CD4-positive, alpha-beta memory T cell (primary cell): ENCODE measurements around the gene HMGCL. TPM values are rescaled to one million over a fixed set of nuclear protein-coding genes. Genes with fewer than 3 reads are reported as not detected.

ENCODE experiments used
- CTCF ChIA-PET: fragments of 350-600 bp; sonication (Branson Sonifier 250); formaldehyde crosslinking; loops from one replicate; lab custom pipeline; 2021; ENCODE audit warnings: inconsistent platforms; ENCODE audit not compliant: partially characterized antibody; lab: Charles Lee
- POLR2A ChIA-PET: fragments of 350-600 bp; sonication (Branson Sonifier 250); formaldehyde crosslinking; loops from one replicate; lab custom pipeline; 2021; ENCODE audit not compliant: partially characterized antibody; lab: Charles Lee
- DNase-seq, 5 donors: peaks; one replicate each; pipeline versions ENCODE4 v3.0.0 to v3.0.0-alpha.2; 2020 to 2022; ENCODE audit warnings: mixed read lengths in 1 of 5
- H3K27ac ChIP-seq: one replicate; pipeline ENCODE4 v1.7.0; 2013; ENCODE audit warnings: low read depth, low read length
- H3K27me3 ChIP-seq: 2 replicates; pipeline ENCODE4 v1.7.0; 2013; ENCODE audit warnings: mild to moderate bottlenecking, low read length, moderate library complexity; ENCODE audit not compliant: insufficient read depth
- H3K36me3 ChIP-seq: 2 replicates; pipeline ENCODE4 v1.7.0; 2013; ENCODE audit warnings: mild to moderate bottlenecking, low read length, moderate library complexity; ENCODE audit not compliant: insufficient read depth
- H3K4me1 ChIP-seq: 2 replicates; pipeline ENCODE4 v1.7.0; 2013; ENCODE audit warnings: mild to moderate bottlenecking, low read length, moderate library complexity; ENCODE audit not compliant: insufficient read depth
- H3K4me3 ChIP-seq, 2 donors: one replicate each; pipeline ENCODE4 v1.7.0; 2013; ENCODE audit warnings: low read length in 2 of 2, mild to moderate bottlenecking in 1 of 2
- H3K9me3 ChIP-seq, 2 donors: one replicate each; pipeline ENCODE4 v1.7.0; 2013; ENCODE audit warnings: low read length in 2 of 2, control low read depth in 1 of 2; ENCODE audit not compliant: control insufficient read depth in 1 of 2
- H3K27ac Mint-ChIP-seq, 7 donors: one replicate each; pipeline ENCODE4 v1.8.0; 2020 to 2021; ENCODE audit warnings: mixed read lengths in 7 of 7, mild to moderate bottlenecking in 6 of 7, inconsistent platforms in 3 of 7, moderate library complexity in 3 of 7
- H3K27me3 Mint-ChIP-seq, 2 donors: one replicate each; pipeline ENCODE4 v1.8.0; 2020 to 2021; ENCODE audit warnings: mixed read lengths in 2 of 2
- H3K36me3 Mint-ChIP-seq, 2 donors: one replicate each; pipeline ENCODE4 v1.8.0; 2020 to 2021; ENCODE audit warnings: mixed read lengths in 2 of 2, inconsistent platforms in 1 of 2, mild to moderate bottlenecking in 1 of 2
- H3K4me1 Mint-ChIP-seq, 4 donors: one replicate each; pipeline ENCODE4 v1.8.0; 2020 to 2021; ENCODE audit warnings: mixed read lengths in 4 of 4, mild to moderate bottlenecking in 1 of 4
- H3K4me3 Mint-ChIP-seq, 8 donors: one replicate each; pipeline ENCODE4 v1.8.0; 2020 to 2021; ENCODE audit warnings: mixed read lengths in 8 of 8, mild to moderate bottlenecking in 7 of 8, moderate library complexity in 6 of 8, inconsistent platforms in 3 of 8
- H3K9me3 Mint-ChIP-seq, 8 donors: one replicate each; pipeline ENCODE4 v1.8.0; 2020 to 2021; ENCODE audit warnings: mixed read lengths in 8 of 8, mild to moderate bottlenecking in 5 of 8, inconsistent platforms in 3 of 8, moderate library complexity in 1 of 8
- intact Hi-C: fragments of 100-400 bp; cut with micrococcal nuclease; formaldehyde crosslinking; loops from one replicate; pipeline ENCODE4 v1.15.1; 2023
- polyA plus RNA-seq, 2 donors: library from polyadenylated mRNA; unstranded; fragments of 300-500 nt; fragmentation: Illumina TruSeq; gene quantifications; one replicate each; pipeline ENCODE4 v1.2.3, GENCODE V29; 2021
- total RNA-seq, 2 experiments: library from RNA; stranded (reverse); gene quantifications; one replicate each; pipeline ENCODE4 v1.2.3, GENCODE V29; 2021

The HMGCL gene
- total and polyA plus RNA-seq, 4 experiments from 2014 or later: 27.8 to 38.5 (median 34.3) TPM

DNA sequence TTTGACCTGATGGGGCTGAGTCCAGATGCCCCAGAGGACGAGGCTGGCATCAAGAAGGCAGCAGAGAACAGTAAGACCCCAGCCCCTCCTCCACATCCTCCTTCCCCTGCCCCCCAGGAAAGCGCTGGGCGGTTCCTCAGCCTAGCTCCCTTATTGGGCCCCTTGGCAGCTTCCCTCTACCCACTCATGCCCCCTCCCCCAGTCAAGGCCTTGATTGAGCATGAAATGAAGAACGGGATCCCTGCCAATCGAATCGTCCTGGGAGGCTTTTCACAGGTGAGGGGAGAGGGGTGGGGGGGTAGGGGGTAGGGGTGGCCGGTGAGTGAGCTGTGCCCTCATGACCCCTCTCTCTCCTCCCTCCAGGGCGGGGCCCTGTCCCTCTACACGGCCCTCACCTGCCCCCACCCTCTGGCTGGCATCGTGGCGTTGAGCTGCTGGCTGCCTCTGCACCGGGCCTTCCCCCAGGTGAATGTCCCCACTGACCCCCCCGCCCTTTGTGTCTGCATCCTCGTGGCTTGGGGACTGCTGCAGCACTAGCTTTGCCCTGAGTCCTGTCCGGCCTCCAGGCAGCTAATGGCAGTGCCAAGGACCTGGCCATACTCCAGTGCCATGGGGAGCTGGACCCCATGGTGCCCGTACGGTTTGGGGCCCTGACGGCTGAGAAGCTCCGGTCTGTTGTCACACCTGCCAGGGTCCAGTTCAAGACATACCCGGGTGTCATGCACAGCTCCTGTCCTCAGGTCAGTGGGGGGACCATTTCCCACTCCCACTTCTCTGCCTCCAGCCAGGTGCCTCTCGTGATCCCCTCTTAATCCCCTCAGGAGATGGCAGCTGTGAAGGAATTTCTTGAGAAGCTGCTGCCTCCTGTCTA lies 31.1 kb downstream of the HMGCL start:
- Mint-ChIP-seq H3K27ac (peak overlapping the region in 4 of 7 donors; percentile 12 to 68 (median 50)), H3K27me3 (no peaks in the 10 kb centered on the region), H3K36me3 (peaks cover 4 to 27% of the 10 kb centered on the region in 2 donors), H3K9me3 (peaks cover 0 to 3% (median 0%) of the 10 kb centered on the region in 8 donors), H3K4me3 (peak overlapping the region in 1 of 8 donors; percentile 41), H3K4me1 (peaks cover 11 to 40% (median 25%) of the 10 kb centered on the region in 4 donors)
- intact Hi-C loops: no loop called here
- H3K27me3 ChIP-seq: no peaks in the 10 kb centered on the region
- no peak for DNase-seq
- H3K4me3 ChIP-seq: no peak overlapping the region
- peaks cover 5% of the 10 kb centered on the region for H3K36me3 ChIP-seq
- POLR2A ChIA-PET: interaction anchor here (6.4 kb wide), 1 partner anchor 16 kb away, joined by 64 read pairs; the partner anchor contains the start of gene PITHD1
- peaks cover 31% of the 10 kb centered on the region for H3K4me1 ChIP-seq
- CTCF ChIA-PET: interaction anchor here (2.0 kb wide), 1 partner anchor 22 kb away, joined by 5 read pairs; no protein-coding TSS in a partner anchor
- H3K9me3 ChIP-seq: no peaks in the 10 kb centered on the region
- H3K27ac ChIP-seq: no peak overlapping the region

DNA sequence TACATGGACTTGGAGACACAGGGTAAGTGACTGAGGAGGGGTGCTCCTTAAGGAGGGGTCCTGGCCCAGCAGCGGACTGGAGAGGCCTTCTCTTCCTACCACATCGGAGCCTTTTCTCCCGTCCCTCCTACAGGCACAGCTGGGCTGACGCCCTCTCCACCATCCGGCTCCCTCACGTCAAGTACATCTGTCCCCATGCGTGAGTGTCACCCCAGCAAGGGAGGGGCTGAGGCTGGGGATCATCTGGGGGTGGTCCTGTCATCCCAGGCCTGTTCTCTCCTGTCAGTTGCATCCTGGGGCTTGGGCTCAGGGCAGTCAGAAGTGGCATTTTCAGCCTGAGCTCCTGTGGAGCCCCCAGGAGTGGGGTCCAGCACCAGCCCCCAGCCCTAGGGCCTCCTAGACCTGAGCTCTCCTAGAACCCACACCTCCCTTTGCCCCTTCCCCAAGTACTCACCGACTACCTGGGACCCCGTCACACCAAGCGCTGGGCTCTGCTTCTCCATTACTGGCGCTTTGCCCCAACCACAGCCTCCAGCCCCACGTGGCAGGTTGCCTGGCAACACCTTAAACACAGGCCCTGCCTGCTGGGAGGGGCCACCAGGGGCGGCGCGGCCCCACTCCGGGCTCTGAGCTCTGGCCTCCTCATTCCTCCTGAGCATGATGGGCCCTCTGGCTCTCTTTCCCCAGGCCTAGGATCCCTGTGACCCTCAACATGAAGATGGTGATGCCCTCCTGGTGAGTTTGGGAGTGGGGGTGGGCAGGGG lies 32.0 kb downstream of the HMGCL start:
- CTCF ChIA-PET: interaction anchor here (2.0 kb wide), 1 partner anchor 22 kb away, joined by 5 read pairs; no protein-coding TSS in a partner anchor
- H3K4me3 Mint-ChIP-seq: peak overlapping the region in 5 of 8 donors; percentile 7 to 60 (median 25)
- H3K27me3 Mint-ChIP-seq: no peaks in the 10 kb centered on the region
- peaks cover 4 to 28% of the 10 kb centered on the region in 2 donors for H3K36me3 Mint-ChIP-seq
- intact Hi-C loops: no loop called here
- Histone ChIP-seq H3K36me3 (peaks cover 5% of the 10 kb centered on the region), H3K27me3 (no peaks in the 10 kb centered on the region), H3K27ac (peak overlapping the region; percentile 25), H3K4me1 (peaks cover 28% of the 10 kb centered on the region), H3K4me3 (no peak overlapping the region), H3K9me3 (no peaks in the 10 kb centered on the region)
- POLR2A ChIA-PET: interaction anchor here (4.6 to 6.4 kb wide), 2 partner anchors 8 to 15 kb away, joined by 59 to 64 read pairs; partner anchors contain the start of genes GALE and PITHD1
- peak overlapping the region; percentile 22 to 74 (median 61) for H3K27ac Mint-ChIP-seq
- peaks cover 10 to 33% (median 22%) of the 10 kb centered on the region in 4 donors for H3K4me1 Mint-ChIP-seq
- peak; percentile 31 to 73 (median 47) for DNase-seq
- H3K9me3 Mint-ChIP-seq: peaks cover 0 to 3% (median 0%) of the 10 kb centered on the region in 8 donors

DNA sequence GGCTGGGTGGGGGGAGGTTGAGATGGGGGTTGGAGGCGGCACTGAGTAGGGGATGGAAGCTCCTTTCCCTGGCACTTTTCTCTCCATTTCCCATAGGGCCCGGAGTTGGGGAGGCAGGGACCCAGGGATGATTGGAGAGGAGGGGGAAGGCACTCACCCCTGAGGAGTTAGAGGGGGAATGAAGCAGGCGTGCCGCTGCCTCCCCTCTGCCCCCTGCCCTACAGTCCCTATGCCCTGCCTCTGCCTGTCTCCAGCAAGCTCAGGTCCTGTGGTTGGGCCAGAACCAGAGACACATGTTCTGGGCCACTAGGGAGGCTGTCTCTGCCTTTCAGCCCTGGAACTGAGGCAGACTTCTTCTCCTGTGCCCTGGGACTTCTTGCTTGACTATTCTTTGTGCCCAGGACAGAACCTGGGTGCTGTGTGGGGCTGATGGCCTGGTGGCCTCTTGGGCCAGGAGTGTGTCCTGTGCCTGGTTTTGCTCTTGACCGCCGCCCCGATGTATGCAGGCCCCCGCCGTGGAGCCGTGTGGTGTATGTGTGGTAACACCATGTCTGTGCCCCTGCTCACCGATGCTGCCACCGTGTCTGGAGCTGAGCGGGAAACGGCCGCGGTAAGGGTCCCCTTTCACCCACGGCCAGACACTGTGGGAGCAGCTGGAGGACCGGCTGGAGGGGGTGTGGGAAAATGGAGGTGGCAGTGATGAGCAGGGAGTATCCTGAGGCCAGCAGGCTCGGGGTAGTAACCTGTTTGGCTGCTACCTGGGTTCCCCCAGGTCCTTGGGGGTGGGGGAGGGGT lies 32.9 kb downstream of the HMGCL start:
- Histone ChIP-seq H3K4me1 (peaks cover 28% of the 10 kb centered on the region), H3K9me3 (no peaks in the 10 kb centered on the region), H3K27ac (peak overlapping the region; percentile 70), H3K27me3 (no peaks in the 10 kb centered on the region), H3K36me3 (peaks cover 7% of the 10 kb centered on the region), H3K4me3 (peak overlapping the region in 1 of 2 donors; percentile 84)
- H3K27me3 Mint-ChIP-seq: no peaks in the 10 kb centered on the region
- no peak for DNase-seq
- H3K36me3 Mint-ChIP-seq: peaks cover 13 to 36% of the 10 kb centered on the region in 2 donors
- peaks cover 0 to 3% (median 0%) of the 10 kb centered on the region in 8 donors for H3K9me3 Mint-ChIP-seq
- peak overlapping the region; percentile 85 to 98 (median 97) for H3K27ac Mint-ChIP-seq
- ChIA-PET POLR2A (interaction anchor here (0.8 to 6.4 kb wide), 6 partner anchors 9 to 49 kb away, joined by 3 to 64 read pairs (median 9); partner anchors contain the start of genes ELOA, GALE, HMGCL and PITHD1), CTCF (no interaction called here)
- peak overlapping the region; percentile 89 to 99 (median 98) for H3K4me3 Mint-ChIP-seq
- peaks cover 10 to 33% (median 22%) of the 10 kb centered on the region in 4 donors for H3K4me1 Mint-ChIP-seq
- intact Hi-C loops: no loop called here

DNA sequence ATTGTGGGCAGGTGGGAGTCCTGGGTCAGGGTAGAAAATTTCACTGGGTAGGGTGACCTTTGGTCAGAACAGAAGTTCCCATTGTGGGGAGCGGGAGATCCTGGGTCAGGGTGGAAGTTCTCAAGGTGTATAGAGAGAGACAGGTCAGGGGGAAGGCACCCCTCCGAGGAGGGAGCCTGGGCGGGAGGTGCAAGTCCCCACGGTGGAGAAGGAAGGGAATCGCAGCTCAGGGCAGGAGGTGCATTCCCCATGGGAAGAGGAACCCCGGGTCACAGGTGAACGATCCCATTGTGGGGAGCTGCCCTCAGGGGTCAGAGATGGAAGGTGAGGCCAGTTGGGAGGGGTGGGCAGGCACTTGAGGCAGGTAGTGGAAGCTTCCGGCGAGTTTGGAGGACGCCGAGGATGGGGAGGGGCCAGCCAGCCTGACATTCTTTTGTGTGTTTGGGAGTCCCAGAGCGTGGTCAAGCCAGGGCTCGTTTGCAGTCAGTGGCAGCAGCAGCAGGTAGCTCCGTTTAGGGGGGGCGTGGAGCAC lies 33.6 kb downstream of the HMGCL start:
- H3K27me3 ChIP-seq: no peaks in the 10 kb centered on the region
- intact Hi-C loops: loop anchor here (1.0 kb wide), 3 partner anchors 9 to 100 kb away; partner anchors contain the start of genes GALE, PITHD1 and RPL11
- peaks cover 0 to 3% (median 0%) of the 10 kb centered on the region in 8 donors for H3K9me3 Mint-ChIP-seq
- no peaks in the 10 kb centered on the region for H3K9me3 ChIP-seq
- peak overlapping the region; percentile 89 to 99 (median 98) for H3K4me3 Mint-ChIP-seq
- peaks cover 20 to 37% of the 10 kb centered on the region in 2 donors for H3K36me3 Mint-ChIP-seq
- H3K36me3 ChIP-seq: peaks cover 14% of the 10 kb centered on the region
- H3K27me3 Mint-ChIP-seq: no peaks in the 10 kb centered on the region
- ChIA-PET CTCF (interaction anchor here (1.4 to 1.5 kb wide), 2 partner anchors 16 to 20 kb away, joined by 4 to 7 read pairs; no protein-coding TSS in a partner anchor), POLR2A (interaction anchor here (0.6 to 6.4 kb wide), 8 partner anchors 9 to 100 kb away, joined by 3 to 64 read pairs (median 7); partner anchors contain the start of genes ELOA, GALE, HMGCL and PITHD1)
- DNase-seq: peak in 2 of 5 donors; percentile 35 to 41
- H3K4me3 ChIP-seq: peak overlapping the region; percentile 82 to 84
- peaks cover 28% of the 10 kb centered on the region for H3K4me1 ChIP-seq
- H3K4me1 Mint-ChIP-seq: peaks cover 10 to 40% (median 23%) of the 10 kb centered on the region in 4 donors
- H3K27ac ChIP-seq: peak overlapping the region; percentile 70
- H3K27ac Mint-ChIP-seq: peak overlapping the region; percentile 91 to 98 (median 97)

DNA sequence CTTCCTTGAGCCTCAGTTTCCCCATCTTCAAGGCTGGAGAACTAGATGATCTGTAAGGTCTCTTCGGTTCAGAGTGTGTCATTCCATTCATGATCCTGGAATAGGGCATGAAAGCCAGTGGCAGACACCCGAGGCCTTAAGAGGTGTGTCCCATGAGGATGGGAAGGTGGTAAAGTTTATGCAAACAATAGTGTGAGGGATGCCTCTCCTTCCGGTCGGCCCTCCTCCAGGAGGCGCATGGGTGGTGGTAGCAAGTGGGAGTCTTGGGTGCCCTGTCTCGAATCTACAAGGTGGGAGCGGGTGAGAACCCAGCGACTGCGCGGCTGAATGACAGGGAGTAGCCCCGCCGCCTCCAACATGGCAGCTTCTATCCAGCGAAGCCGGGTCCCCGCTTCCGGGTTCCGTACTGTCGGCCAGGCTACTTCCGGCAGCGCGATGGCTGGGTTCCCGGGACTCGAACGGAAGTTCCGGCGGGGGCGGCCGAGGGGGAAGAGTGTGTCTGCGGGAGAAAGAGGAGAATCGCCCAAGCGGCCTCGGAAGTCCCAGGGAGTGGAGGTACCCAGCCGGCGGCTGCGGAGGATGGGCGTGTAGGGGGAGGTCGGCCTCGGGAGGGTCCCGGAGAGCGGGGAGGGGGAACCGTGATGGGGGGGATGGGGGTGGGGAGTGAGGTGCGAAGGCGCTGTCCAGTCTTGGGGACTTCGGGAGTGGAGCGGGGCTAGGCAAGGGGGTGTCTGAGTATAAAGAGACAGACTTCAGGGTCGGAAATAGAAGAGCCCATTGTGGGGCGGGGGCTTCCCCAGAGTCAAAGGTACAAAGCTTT lies 34.3 kb downstream of the HMGCL start, which contains the start of gene LYPLA2:
TSS of gene LYPLA2 (plus strand) at position 450 of the 820 bp plus-strand sequence. CDS start 1,538 bp downstream, outside the sequence.
- POLR2A ChIA-PET: interaction anchor here (0.6 to 6.4 kb wide), 8 partner anchors 10 to 183 kb away, joined by 3 to 64 read pairs (median 7); partner anchors contain the start of genes ELOA, GALE, HMGCL and PITHD1

More for the DNA sequence above, 34.3 kb downstream of the HMGCL start, which contains the start of gene LYPLA2:
- H3K27ac Mint-ChIP-seq: peak within 1 kb of the TSS; percentile 91 to 98 (median 97)
- intact Hi-C loops: loop anchor here (1.0 kb wide), 3 partner anchors 9 to 100 kb away; partner anchors contain the start of genes GALE, PITHD1 and RPL11
- no peaks in the 10 kb centered on the region for H3K27me3 ChIP-seq
- peaks cover 28% of the 10 kb centered on the region for H3K4me1 ChIP-seq
- H3K4me1 Mint-ChIP-seq: peaks cover 10 to 40% (median 23%) of the 10 kb centered on the region in 4 donors
- DNase-seq: peak; percentile 78 to 89 (median 78)
- peak within 1 kb of the TSS; percentile 82 to 84 for H3K4me3 ChIP-seq
- peaks cover 25 to 42% of the 10 kb centered on the region in 2 donors for H3K36me3 Mint-ChIP-seq
- H3K4me3 Mint-ChIP-seq: peak within 1 kb of the TSS; percentile 89 to 99 (median 98)
- CTCF ChIA-PET: interaction anchor here (1.4 to 1.5 kb wide), 2 partner anchors 16 to 19 kb away, joined by 4 to 7 read pairs; no protein-coding TSS in a partner anchor
- peaks cover 0 to 3% (median 0%) of the 10 kb centered on the region in 8 donors for H3K9me3 Mint-ChIP-seq
- no peaks in the 10 kb centered on the region for H3K9me3 ChIP-seq
- H3K27me3 Mint-ChIP-seq: no peaks in the 10 kb centered on the region
- peak within 1 kb of the TSS; percentile 70 for H3K27ac ChIP-seq
- peaks cover 19% of the 10 kb centered on the region for H3K36me3 ChIP-seq
